Stimulated activated CD8-positive, alpha-beta memory T cell treated with anti-CD3 and anti-CD28 coated beads, Interleukin-15, amount 100 ng/mL, for 24 hours (primary cell): ENCODE results near the gene CASKIN2.
"Not testable (repeated sequence)": the region's sequence is repeated elsewhere in the genome, so short reads cannot be mapped to it uniquely, and the experiment has no call there.

Experiments used
- DNase-seq: peaks from one replicate; pipeline ENCODE4 v3.0.0-alpha.2; 2020; ENCODE audit warnings: low read depth

CASKIN2 gene

DNA sequence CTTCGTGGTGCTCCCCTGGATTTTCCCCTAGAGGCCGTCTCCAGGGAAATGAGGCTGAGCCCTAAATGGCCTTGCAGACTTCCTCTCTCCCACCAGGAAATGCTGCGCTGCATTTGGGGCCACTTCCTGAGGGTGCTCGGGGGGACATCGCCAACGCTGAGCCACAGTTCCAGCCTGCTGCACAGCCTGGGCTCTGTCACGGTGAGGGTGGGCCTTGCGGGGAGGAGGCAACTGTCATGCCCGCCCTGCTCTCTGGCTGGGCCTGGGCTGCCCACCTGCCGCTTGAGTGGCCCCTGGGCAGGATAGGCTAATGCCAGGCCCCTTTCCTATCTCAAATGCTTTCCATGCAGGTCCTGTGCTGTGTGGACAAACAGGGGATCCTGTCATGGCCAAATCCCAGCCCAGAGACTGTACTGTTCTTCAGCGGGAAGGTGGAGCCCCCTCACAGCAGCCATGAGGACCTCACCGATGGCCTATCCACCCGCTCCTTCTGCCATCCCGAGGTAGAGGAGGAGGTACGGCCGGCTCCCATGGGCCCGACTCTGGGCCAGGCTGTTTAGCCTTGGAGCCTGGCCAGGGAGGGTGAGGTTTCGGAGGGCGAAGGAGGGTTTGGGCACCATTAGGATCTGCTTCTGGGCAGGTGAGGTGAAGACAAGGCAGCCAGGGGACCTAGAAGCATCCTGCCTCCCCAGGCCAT, 24.2 kb downstream of the CASKIN2 start:
- no peak for DNase-seq

DNA sequence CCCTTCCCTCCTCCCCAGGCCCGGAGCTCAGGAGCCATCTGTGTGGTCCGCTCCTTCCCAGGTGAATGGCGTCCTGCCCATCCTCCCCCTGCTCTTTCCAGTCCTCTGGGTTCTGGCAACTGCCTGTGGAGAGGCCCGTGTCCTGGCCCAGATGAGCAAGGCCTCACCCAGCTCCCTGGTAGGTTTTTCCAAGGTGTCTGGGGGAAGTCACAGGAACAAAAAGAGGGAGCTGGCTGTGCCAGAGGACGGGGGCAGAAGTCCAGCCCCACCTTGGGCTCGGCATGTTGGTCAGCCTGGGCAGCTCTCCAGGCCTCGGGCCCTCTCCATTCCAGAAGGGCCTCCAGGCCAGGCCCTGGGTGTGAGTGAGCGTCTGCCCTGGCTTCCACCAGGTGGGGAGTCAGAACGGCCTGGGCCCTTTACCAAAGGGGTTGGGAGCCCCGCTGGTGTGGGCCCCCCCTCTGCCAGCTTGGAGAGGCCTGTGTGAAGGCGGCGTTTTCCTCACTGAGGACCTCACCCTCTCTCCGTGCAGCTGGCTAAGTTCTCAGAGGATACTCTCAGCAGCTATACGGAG, 25.1 kb downstream of the CASKIN2 start:
- DNase-seq: no peak

DNA sequence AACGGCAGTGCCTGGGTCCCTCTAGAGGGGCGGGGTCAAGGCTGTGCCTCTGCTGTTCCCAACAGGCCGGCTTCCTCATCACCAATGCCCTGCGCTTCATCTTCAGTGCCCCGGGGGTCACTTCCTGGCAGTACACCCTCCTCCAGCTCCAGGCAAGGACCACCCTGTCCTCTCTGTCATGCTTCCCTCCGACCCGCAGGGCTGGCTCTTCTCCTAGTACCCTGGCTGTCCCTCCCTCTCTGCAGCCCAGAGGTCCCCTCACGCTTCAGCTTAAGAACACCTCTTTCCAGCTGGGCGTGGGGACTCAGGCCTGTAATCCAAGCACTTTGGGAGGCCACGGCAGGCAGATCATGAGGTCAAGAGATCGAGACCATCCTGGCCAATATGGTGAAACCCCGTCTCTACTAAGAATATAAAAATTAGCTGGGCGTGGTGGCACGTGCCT, 25.8 kb downstream of the CASKIN2 start:
- no peak for DNase-seq

DNA sequence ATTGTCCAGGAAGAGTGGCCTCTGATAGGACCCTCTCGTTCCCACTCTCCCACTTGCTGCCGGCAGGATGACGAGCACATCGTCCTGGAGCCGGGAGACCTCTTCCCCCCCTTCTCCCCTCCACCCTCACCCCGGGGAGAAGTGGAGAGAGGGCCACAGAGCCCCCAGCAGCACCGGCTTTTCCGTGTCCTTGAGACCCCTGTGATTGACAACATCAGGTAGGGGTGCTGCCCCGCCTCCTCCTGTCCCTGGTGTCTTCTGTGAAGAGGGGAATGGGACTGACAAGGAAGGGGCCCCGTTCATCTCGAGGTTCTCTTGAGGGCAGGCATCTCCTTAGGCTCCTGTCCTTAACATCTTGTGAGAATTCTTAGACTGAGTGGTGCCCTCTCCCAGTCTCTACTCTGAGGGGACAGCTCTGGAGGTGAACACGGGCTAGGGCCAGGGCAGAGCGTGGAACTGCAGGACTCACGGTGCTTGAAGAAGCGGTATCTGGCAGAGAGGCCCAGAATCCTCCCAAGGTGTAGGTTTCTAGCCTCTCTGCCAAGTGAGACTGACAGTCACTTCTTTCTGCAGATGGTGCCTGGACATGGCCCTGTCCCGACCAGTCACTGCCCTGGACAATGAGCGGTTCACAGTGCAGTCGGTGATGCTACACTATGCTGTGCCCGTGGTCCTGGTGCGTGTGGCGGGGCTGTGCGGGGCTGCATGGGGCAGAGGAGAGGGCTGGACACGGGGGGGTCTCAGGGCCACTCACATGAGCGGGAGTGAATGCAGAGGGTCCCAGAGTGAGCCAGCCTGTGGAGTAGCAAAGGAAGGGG, 26.4 kb downstream of the CASKIN2 start:
- DNase-seq: no peak

DNA sequence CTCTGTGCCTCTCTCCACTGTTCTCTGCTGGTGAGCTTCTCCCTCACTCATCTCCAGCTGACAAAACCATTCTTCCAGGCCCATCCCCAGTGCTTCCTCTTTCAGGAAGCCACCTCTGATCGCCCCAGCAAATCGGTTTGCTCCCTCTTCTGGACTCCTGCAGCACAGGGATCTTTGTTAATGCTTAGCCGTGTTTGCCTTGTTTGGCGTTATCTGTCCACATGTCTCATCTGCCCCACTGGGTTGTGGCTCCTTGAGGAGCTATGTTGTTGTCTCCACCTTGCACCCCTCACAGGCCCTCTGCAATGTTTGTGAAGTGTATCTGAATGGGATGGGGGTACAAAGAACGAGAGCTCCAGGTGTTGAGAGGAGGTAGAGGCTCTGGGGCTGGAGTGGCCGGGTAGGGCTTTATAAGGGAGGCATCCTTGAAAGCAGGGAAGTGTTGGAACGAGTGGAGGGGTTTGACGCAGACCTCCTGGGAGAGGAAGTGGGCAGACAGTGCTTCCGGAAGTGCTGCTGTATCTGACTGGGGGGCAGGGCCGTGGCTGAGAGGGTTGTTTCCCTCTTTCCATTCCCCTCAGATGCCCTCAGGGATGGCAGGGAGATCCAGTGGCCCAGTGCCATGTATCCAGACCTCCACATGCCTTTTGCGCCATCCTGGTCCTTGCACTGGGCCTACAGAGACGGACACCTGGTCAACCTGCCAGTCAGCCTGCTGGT, 27.8 kb downstream of the CASKIN2 start:
- no peak for DNase-seq

DNA sequence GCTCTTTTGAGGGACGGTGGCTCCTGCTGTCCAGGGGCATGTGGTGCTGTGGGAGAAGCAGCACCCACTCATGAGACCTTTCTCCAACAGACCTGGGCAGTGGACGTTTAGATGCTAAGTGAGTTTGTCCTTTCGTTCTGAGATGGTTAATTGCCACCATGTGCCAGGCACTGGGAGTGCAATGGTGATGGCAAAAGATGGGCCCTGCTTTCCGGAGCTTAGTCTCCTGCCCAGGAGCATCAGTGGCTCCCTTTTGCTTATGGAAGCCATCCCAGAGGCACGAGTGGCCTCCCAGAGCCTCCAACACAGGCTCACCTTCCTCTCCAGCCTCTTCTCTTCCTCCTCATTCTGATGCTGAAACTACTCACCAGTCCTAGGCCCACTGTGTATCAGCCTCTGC, 28.4 kb downstream of the CASKIN2 start:
- no peak for DNase-seq

DNA sequence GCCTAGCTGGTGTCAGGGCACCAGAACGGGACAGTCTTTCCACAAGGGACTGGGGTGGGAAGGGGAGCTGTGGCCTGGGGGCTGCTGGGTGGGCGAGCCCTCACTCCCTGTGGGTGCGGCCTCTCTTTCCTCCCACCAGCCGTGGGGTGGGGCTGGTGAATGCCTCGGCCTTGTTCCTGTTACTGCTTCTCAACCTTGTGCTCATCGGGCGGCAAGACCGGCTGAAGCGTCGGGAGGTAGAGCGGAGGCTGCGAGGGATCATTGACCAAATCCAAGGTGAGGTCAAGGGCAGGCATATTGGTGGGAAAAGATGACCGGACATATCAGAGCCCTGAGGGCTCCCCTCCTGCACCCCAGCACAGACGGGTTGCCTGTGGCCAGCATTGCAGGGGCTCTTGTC, 29.2 kb downstream of the CASKIN2 start:
- no peak for DNase-seq

DNA sequence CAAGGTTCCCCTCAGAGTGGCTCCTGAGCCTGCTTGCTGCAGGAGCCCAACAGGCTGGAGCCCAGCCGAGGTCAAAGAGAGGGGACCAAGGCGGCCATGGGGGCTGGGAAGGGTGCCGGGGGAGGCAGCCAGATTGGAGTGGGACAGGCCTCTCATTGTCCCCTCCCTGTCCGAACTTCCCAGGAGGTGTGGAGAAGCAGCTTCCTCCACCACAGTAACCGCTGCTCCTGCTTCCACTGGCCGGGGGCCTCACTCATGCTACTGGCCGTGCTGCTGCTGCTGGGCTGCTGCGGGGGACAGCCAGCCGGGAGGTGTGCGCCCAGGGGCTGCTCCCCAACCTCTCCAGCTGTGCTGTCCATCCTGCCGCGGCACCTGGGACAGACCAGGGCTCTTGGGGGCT, 29.6 kb downstream of the CASKIN2 start:
- DNase-seq: no peak

DNA sequence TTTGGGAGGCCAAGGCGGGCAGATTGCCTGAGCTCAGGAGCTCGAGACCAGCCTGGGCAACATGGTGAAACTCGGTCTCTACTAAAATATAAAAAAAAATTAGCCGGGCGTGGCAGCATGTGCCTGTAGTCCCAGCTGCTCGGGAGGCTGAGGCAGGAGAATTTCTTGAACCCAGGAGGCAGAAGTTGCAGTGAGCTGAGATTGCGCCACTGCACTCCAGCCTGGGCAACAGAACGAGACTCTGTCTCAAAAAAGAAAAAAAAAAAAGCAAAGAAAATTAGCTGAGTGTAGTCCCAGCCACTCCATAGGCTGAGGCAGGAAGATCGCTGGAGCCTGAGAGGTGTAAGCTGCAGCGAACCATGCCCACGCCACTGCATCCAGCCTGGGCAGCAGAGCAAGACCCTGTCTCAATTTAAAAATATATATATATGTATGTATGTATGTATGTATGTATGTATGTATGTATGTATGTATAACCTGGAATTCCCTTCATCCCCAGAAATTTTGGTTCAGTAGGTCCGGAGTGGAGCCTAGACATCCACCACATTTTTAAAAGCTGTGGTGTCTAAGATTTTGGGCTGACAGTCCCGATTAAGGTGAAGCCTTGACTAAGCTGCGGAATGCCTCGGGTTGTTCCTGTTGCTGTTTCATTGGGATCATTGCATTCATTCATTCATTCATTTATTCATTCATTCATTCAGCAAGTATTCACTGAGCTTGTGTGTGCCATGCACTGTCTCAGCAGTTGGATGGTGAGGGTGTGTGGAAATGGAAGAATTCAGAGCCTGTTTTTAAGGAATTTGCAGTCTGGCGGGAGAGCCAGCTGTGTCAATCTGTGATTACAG, 33.0 kb downstream of the CASKIN2 start:
- no peak for DNase-seq

DNA sequence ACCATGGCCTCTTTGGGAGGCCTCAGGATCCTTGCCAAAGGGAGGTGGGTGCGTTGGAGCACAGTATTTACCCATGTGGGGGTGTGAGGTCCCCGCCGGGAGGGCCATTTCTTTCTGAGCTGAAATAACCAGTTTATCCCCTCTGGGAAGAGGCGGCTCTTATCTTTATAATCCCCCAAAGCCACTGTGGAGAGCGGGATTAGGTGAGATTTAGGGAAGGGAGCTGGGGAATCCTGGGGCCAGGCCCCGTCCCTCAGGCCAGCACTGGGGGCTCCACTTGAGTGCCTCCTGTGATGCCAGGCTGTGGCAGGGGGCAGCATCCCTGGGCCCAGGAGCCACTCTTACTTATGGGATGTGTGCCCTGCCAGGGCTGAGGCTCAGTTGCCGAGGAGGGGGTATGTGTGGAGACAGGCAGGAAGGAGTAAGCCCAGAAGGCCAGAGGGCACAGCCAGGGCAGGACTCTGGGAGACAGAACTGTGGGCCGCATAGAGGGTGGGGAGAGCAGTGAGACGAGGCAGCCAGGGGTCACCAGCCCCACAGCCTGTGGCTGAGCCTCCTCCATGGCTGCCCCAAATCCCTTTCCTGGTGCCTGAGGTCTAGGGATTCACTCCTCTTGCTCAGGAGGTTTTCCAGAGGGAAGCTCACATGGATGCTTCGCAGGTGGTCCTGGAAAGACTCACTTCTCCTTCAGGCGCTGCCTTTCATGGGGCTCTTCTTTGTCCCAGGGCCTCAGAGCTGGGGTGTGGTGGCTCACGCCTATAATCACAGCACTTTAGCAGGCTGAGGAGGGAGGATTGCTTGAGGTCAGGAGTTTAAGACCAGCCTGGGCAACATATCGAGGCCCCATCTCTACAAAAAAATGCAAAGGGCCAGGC, 33.9 kb downstream of the CASKIN2 start:
- DNase-seq: no peak

DNA sequence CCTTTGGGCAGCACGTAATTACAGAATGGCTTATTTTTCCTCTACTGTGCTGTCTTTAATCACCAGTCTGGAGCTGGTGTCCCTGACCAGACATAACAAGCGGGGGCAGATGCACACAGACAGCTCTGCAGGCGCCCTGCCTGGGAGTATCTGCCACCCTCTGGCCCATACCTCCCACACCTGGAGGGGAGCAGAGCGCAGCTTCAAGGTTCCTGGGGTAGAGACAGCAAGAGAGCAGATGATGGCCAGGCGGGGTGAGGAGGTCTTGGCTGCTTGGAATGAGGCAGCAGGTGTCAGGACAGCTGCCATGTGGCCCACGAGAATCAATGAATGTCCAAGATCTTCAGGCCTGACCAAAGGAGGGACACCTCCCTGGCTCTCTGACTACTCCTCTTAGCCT, 35.1 kb downstream of the CASKIN2 start:
- no peak for DNase-seq

DNA sequence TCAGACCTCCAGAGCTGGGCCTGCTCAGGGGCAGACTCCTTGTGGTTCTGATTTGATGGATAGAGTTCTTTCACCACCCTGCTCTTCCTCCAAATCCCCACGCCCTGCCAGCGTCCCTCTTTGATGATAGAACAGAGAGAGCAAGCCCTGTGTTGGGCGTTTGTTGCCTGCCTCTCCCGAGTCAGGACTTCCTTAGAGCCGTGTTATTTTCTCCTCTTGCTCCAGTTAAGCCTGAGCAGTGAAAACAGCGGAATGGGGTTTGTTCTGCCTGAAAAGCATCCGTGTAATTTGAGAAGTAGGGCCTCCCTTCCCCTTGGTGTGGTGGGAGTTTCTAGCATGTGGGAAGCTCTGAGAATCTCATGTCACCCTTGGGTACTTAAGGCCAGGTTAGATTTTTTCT, 36.8 kb downstream of the CASKIN2 start:
- no peak for DNase-seq

DNA sequence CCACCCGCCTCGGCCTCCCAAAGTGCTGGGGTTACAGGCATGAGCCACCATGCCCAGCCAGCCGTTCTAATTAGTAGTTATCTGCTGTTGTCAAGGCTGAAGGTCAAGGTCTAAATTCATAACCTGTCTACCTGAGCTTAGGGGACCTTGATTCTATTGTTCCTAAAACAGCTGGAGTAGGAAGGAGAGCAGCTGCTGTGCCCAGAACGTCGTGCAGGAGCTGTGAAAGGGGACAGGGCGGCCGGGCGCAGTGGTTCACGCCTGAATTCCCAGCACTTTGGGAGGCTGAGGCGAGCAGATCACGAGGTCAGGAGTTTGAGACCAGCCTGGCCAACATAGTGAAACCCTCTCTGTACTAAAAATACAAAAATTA, 37.9 kb downstream of the CASKIN2 start:
- DNase-seq: not testable (repeated sequence)

DNA sequence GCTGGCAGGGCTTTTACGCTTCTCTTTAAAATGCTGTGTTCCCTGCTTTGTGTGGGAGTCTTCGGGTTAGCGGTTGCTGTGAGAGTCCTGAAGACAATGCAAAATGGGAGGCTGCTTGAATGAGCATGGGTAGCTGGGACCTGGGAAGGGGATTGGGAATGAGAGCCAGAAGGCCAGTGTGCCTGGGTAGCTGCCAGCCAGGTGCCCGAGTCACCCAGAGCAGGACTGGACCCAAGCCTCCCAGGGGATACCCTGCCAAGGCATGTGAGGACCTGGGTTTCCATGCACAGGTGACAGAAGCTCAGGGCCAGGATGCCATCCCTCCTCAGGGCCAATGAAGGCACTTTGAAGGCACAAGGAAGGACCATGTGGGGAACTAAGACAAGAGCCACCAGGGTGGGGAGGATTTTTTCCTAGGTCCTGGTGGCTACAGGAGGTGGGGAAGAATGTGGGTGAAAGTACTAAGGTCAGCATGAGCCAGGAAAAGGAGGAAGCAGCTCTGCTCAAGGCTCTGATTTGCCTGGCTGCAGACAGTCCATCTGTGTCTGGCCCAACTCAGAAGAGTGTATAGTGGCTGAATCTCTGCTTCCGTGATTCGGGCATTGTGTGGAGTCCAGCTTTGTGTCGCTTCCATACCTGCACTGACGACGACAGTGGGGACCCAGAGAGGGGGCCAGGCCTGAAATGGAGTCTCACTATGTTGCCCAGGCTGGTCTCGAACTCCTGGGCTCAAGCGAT, 38.4 kb downstream of the CASKIN2 start:
- DNase-seq: no peak

DNA sequence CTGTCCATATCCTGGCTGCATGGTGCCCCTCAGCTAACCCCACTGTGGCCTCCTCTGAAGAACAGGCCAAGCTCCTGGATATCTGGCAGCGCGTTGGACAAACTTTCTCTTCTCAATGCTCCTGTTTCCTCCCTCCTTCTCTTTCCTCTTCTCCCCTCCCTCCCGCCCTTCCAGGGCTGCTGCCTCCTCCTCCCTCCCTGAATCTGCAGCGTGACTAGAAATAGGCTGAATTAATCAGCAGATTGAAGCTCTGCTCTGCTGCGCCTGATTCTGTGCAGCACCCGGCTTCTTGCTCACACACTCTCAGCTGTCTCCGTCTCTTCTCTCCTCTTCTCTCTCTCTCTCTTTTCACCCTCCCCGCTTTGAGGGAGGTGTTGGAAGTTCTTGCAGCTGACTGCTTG, 39.1 kb downstream of the CASKIN2 start:
- no peak for DNase-seq

DNA sequence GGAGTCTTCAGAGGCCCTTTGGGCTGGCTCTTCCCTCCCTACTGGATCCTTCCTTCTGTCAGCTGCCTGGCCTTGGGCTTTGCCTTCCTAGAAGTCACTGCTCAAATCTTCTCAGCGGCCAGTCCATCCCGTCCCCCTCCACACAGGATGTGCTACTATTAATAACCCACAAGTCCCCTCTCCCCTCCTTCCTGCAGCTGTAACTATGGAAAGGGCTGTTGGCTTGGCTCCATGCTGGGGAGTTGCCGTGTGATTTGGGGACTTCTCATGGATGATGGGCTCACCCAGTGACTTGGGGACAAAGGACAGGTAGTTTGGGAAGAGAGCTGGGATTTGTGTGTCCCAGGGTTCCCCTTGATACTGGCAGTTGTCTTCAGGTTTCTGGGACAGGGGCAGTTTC, 39.5 kb downstream of the CASKIN2 start:
- no peak for DNase-seq

DNA sequence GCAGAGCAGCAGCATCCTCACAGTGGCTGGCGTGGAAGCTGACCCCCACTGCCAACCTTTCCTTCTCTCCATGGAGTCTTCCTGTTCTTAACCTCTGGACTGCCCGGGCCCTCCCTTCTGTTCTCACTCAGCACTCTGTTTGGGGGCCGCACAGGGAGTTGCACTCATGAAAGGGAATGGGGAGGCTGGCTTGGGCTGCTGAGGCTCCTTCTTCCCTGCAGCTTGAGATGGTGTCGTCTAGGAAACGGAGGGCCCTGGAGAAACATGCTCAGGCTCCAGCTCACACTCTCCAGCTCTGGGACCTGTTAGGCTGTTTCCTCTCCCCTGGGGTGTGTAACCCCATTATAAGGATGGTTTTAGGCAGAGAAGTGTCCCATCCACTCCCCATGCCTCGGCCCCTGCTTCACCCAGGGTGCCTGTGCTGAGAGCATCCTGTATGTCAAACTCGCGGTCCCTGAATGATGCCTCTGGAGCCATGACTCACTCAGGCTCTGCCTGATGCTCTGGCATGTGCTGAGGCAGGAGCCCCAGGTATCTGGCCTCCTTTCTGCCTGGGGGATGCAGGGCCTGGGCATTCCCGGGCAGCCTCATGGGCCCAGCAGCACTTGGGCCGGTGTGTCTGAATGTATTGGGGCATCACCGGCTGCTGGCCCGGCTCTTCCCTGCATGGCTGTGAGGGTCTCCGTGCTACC, 40.0 kb downstream of the CASKIN2 start:
- DNase-seq: no peak

DNA sequence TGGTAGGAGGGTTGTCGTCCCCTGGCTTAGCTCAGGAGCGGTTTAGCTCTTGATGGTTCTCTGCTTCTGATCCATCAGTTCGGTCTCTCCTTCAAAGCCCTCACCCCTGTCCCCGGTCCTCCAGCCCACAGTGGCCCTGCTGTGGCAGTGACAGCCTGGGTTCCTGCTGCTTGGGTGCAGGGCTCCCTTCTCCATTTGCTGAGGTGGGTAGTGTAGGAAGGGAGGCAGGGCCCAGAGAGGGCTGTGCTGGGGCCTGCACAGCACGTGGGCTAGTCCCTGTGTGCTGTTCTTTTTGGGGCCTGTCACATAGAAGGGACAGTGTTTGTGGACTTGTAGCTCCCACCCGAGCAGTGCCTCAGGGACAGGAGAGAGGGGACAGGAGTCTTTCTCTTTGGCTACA, 40.6 kb downstream of the CASKIN2 start:
- no peak for DNase-seq

DNA sequence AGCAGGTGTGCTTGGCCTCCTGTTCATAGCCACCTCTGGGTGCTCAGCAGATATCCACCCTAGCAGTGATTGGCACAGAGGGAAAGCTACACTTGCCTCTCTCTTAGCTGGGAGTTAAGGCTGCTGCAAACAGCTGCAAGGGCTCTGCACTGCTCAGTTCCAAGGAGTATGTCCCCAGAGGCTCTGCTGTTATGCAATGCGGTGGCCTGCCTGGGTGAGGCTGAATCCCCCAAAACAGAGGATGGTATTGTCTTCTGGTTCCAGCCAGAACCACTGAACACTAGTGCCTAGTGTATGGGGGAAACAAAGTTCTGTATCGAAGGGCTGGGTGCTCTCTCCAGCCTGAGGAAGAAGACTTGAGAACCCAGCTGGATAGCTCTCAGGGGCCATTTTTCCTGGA, 42.1 kb downstream of the CASKIN2 start:
- DNase-seq: no peak
